ENCODE data around the gene FADD. TPM values are rescaled to one million over a fixed set of nuclear protein-coding genes. Genes with fewer than 3 reads are reported as not detected.

FADD gene
- total RNA-seq, 1 donor from 2014 or later = 29.2 TPM

DNA sequence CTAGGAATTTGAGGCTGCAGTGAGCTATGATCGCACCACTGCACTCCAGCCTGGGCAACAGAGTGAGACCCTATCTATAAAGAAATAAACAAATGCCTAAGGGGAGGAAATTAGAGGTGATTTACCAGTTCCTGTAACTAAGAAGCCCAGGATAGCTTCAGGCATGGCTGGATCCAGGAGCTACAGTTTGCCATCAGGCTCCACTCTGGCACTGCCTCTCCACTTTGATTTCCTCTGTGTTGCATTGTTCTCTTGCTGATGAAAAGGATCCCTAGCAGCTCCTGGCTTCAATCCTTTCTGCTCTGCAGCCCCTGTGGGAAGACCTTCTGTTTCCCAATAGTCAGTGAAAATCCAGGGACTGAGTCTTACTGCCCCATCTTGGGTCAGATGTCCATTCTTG lies 20.1 kb upstream of the FADD start:
- DNase-seq (ENCODE audit: low read depth, low spot score) = no peak
- Mint-ChIP-seq H3K4me3 (no peak overlapping the region), H3K9me3 (no peaks in the 10 kb centered on the region), H3K4me1 (no peaks in the 10 kb centered on the region), H3K27me3 (ENCODE audit: low read depth) (no peaks in the 10 kb centered on the region), H3K36me3 (ENCODE audit: low read depth) (no peaks in the 10 kb centered on the region), H3K27ac (ENCODE audit: unreplicated experiment) (no peak overlapping the region)
- TF ChIP-seq, protein P1, sequence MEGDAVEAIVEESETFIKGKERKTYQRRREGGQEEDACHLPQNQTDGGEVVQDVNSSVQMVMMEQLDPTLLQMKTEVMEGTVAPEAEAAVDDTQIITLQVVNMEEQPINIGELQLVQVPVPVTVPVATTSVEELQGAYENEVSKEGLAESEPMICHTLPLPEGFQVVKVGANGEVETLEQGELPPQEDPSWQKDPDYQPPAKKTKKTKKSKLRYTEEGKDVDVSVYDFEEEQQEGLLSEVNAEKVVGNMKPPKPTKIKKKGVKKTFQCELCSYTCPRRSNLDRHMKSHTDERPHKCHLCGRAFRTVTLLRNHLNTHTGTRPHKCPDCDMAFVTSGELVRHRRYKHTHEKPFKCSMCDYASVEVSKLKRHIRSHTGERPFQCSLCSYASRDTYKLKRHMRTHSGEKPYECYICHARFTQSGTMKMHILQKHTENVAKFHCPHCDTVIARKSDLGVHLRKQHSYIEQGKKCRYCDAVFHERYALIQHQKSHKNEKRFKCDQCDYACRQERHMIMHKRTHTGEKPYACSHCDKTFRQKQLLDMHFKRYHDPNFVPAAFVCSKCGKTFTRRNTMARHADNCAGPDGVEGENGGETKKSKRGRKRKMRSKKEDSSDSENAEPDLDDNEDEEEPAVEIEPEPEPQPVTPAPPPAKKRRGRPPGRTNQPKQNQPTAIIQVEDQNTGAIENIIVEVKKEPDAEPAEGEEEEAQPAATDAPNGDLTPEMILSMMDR (conservative IDR thresholded peaks at IDR 0.05) = no peak

DNA sequence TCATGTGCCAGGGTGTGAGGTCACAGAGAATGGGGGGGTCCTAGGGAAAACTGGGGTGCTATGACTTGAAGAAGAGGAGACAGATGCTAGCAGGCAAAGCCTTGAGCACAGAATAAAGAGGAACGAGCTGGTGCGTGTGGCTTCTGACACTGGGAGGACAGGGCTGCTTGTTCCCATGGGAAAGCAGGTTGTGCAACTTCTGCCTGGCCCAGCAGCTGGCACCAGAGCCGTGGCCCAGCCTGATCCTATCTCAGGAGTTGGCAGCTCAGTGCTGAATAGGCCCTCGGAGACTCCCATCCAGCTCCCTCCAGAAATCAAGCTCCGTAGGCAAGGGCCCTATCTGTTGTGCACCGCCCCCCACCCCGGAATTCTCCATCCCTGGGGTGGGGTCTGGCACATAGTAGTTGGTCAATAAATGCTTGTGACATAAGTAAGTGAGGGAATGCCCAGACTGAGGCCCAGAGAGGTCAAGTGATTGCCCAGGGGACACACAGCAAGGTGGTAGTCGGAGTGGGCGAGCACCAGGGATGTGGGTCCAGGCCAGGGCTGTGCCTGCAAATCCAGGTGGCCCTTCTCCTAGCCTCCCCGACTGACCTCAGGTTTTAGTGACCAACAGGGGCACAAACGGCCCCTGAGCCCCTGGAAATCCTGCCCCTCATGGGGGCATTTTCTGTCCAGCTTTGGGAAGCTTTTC lies 19.5 kb upstream of the FADD start:
- peaks cover 5% of the 10 kb centered on the region for H3K27me3 Mint-ChIP-seq (ENCODE audit: low read depth)

GRCh38 chr11:70184396-70184795 lies 18.7 kb upstream of the FADD start:
- DNase-seq (ENCODE audit: low read depth, low spot score) = no peak
- Mint-ChIP-seq H3K4me1 (no peaks in the 10 kb centered on the region), H3K4me3 (no peak overlapping the region), H3K36me3 (ENCODE audit: low read depth) (no peaks in the 10 kb centered on the region), H3K27ac (ENCODE audit: unreplicated experiment) (no peak overlapping the region), H3K27me3 (ENCODE audit: low read depth) (peaks cover 7% of the 10 kb centered on the region), H3K9me3 (no peaks in the 10 kb centered on the region)
- TF ChIP-seq, protein P1 (conservative IDR thresholded peaks at IDR 0.05) = no peak

More for the DNA sequence above, 19.5 kb upstream of the FADD start:
- no peaks in the 10 kb centered on the region for H3K36me3 Mint-ChIP-seq (ENCODE audit: low read depth)
- no peaks in the 10 kb centered on the region for H3K4me1 Mint-ChIP-seq
- TF ChIP-seq, protein P1 (conservative IDR thresholded peaks at IDR 0.05) = no peak
- H3K27ac Mint-ChIP-seq (ENCODE audit: unreplicated experiment) = no peak overlapping the region
- DNase-seq (ENCODE audit: low read depth, low spot score) = no peak
- no peaks in the 10 kb centered on the region for H3K9me3 Mint-ChIP-seq
- H3K4me3 Mint-ChIP-seq = no peak overlapping the region

- Mint-ChIP-seq H3K9me3 (no peaks in the 10 kb centered on the region), H3K36me3 (ENCODE audit: low read depth) (no peaks in the 10 kb centered on the region), H3K27me3 (ENCODE audit: low read depth) (peaks cover 10% of the 10 kb centered on the region), H3K27ac (ENCODE audit: unreplicated experiment) (no peak overlapping the region), H3K4me3 (no peak overlapping the region), H3K4me1 (no peaks in the 10 kb centered on the region)
- TF ChIP-seq, protein P1 (conservative IDR thresholded peaks at IDR 0.05) = no peak
- DNase-seq (ENCODE audit: low read depth, low spot score) = no peak
These were observed 17.6 kb upstream of the FADD start for GRCh38 chr11:70185348-70186055.

- H3K27ac Mint-ChIP-seq (ENCODE audit: unreplicated experiment) = no peak overlapping the region
- no peaks in the 10 kb centered on the region for H3K36me3 Mint-ChIP-seq (ENCODE audit: low read depth)
- H3K27me3 Mint-ChIP-seq (ENCODE audit: low read depth) = peaks cover 17% of the 10 kb centered on the region
These were observed 16.7 kb upstream of the FADD start for GRCh38 chr11:70186420-70186819.

More at GRCh38 chr11:70186420-70186819, 16.7 kb upstream of the FADD start:
- TF ChIP-seq, protein P1 (conservative IDR thresholded peaks at IDR 0.05) = no peak
- no peak for DNase-seq (ENCODE audit: low read depth, low spot score)
- Mint-ChIP-seq H3K4me3 (no peak overlapping the region), H3K9me3 (no peaks in the 10 kb centered on the region), H3K4me1 (no peaks in the 10 kb centered on the region)
